GM19238 (cell line): ENCODE measurements around the gene PDGFA.

Experiments used
- DNase-seq: peaks from one replicate; pipeline ENCODE4 v3.0.0; 2011; ENCODE audit warnings: low spot score; ENCODE audit not compliant: insufficient read length

The PDGFA gene

GRCh38 chr7:491292-491957 lies 28.2 kb downstream of the PDGFA start:
- DNase-seq: no peak

- DNase-seq: no peak
These were observed 29.0 kb downstream of the PDGFA start for GRCh38 chr7:490461-491291.

DNA sequence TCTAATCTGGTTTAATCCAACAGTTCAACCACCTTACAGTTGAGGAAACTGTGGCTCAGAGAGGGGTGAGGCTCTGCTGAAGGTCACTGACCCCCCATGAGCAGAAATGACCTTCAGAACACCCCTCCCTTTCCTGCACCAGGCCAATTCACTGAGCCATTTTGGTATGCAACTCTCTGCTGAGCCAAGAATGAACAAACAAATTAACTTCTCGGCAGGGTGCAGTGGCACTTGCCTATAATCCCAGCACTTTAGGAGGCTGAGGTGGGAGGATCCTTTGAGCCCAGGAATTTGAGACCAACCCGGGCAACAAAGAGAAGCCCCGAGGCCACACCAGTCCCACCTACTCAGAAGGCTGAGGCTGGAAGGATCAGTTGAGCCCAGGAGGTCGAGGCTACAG lies 29.8 kb downstream of the PDGFA start:
- no peak for DNase-seq

DNA sequence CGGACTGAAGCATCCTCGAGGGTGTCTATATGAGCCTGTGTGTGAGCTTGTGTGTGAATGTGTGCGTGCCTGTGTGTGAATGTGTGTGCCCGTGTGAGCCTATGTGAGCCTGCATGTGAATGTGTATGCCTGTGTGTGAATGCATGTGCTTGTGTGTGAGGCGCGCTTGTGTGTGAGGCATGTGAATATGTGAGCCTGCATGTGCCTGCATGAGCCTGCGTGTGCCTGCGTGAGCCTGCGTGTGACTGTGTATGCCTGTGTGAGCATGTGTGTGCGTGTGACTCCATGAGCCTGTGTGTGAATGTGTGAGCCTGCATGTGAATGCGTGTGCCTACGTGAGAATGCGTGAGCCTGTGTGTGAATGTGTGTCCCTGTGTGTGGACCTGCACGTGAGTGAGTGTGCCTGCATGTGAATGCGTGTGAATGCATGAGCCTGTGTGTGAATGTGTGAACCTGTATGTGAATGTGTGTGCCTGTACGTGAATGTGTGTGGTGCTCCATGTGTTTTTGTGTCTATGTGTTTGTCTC lies 33.4 kb downstream of the PDGFA start:
- no peak for DNase-seq

GRCh38 chr7:485188-486081 lies 34.2 kb downstream of the PDGFA start:
- DNase-seq: no peak

DNA sequence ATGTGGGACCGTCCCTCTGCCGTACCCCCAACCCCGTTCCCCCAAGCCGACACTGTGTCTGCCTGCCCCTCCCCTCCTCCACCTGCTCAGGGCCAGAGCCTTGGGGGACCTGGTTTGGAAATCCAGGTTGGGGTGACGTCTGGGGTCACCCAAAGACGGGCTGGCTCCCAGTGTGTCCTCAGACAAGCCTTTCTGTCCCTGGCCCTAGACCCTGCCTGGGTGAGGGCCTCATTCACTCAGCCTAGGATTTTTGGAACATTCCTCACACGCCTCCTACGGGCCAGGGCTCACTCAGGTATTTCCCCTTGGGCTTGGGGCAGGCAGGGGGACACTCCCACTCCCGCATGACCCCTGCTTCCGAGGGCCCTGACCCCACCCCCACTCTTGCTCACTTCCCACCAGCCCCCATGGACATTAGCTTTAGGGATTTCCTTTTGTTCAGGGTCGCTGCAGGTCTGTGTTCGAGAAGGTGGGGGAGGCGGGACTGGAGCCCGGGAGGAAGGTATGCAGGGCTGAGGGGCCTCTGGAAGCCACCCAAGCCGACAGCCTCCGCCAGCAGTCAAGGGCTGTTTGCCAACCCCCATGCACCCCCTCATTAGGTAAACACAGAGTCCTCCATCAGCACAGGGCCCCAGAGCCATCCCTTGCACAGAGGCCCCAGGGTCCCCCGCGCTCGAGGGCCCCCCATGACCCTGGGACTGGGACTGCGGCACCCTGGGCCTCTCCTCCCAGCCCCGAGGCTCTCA lies 35.1 kb downstream of the PDGFA start:
- DNase-seq: no peak

DNA sequence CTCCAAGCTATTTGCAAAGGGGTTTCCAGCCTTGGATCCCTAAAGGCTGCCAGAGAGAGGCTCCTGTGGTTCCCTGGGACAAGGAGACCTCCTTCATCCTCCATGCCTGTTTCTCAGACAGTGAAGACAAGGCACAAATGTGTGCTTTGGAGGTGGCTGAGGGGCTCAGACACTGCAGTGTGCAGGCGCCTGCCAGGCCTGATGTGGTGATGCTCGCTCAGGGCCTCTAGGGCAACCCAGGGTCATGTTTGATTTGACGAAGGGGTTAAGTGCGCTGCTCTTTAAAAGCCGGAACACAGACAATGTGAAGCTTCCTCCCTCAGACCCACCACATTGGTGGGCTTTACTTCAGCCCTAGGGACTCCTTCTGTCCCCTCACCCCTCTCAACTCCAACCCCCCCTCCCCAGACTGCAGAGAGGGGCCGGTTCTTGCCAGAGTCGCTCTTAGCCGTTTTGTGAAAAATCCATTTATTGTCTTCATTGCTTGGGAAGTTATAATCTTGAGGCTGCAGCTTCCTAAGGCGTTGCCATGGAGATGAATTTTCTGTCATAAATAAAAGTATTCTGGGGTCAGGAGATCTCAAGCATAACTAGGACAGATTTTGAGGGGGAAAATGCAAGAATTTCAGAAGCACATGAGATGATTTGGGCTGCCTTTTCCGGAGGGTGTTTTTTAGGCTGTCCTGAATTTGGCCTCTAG lies 35.8 kb downstream of the PDGFA start:
- no peak for DNase-seq

DNA sequence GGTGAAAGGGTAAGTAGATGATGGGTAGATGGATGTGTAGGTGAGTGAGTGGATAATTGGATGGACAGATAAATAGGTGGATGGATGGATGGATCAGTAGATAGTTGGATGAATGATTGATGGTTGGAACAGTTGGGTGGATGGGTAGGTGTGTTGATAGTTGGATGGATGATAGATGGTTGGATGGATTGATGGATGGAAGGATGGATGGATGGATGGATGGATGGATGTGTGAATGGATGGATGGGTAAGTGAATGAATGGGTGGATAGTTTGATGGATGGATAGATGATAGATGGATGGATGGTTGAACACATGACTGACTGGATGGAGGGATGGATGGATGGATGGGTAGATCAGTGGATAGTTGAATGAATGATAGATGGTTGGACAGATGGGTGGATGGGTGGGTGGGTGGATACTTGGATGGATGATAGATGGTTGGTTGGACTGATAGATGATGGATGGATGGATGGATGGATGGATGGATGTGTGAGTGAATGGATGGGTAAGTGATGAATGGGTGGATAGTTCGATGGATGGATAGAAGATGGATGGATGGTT lies 37.0 kb downstream of the PDGFA start:
- no peak for DNase-seq

DNA sequence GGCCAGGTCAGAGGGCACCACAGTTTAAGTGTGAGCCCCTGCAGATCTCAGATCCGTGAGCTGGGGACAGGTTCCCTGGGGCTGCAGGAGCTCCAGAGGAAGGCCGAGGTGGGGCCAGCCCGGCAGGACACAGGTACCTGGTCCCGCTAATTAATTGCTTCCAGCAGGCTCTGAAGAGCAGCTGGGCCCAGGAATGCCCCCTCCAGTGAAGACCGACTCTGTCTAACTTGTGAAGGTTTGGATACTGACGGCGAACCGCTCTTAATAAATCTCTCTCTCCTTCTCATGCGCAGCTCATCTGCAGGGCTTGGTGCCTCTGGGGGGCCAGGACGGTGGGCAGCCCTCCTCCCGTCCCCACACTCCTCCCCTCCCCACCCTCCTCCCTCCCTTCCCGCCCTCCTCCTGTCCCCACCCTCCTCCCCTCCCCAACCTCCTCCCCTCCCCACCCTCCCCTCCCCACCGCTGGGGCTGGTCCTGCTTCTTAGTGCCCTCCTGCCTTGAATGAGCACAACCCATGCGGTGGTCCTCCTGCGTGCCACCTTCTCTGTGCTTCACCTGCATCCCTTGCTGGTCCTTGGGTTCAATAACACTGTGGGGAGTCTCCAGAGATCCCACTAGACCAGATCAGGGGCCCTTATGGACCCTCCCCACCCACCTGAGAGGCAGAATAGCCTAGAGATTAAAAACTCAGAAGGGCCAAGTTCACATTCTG lies 38.3 kb downstream of the PDGFA start:
- DNase-seq: no peak

DNA sequence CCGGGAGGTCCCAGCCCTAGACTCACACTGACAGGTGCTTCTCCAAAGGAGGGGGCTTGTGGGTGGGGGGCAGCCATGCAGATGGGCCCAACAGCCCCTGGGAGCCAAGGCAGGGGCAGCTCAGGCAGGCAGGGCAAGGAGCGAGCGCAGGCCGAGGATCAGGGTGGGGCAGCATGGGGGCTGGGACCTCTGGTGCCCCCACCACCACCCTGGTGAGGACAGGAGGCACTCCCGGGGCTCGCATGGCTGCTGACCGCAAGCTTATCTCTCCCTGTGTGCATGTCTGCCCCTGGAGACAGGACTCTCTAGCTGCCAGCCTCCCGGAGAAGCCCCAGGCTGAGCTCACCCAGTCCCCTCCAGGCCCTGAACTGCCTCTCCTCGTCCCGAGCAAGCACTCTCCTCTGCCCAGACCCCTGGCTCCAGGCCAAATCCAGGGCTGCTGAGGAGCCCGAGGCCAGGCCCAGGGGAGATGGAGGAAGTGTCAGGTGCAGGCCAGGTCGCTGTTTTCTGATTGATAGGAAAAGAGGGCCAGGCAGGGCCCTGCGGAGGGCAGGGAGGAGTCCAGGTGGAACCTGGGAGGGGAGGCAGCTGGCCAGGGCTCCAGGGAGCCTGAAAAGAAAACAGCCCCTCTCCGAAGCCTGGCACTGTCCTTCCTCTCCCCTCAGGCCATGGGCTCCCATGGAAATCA lies 39.0 kb downstream of the PDGFA start:
- no peak for DNase-seq

DNA sequence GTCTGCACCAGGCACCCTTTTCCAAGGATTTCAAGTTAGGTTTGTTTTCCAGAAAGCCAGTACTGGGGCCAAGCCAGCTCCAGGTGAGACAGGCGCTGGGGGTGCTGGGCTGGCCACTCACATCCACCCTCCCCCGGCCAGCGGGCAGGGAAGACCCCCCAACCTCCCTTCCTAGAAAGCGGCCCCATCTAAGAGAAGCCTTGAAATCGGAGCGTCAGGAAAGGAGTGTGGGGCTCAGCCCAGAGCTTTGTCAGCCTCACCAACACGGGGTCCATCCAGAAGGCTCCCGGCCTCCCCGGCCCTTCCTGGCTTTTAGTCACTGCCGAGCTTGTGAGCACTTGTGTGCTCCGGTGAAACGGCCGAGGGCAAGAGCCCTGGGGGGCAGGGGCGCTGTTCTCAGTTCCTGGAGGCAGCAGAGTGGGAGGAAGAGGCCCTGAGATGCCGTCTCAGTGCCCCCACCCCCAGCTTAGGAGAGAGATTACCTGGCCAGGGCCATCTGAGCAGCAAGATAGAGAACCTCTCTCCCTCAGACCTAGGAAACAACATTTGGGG lies 39.6 kb downstream of the PDGFA start:
- no peak for DNase-seq

- DNase-seq: no peak
These were observed 40.3 kb downstream of the PDGFA start for GRCh38 chr7:479115-479947.

DNA sequence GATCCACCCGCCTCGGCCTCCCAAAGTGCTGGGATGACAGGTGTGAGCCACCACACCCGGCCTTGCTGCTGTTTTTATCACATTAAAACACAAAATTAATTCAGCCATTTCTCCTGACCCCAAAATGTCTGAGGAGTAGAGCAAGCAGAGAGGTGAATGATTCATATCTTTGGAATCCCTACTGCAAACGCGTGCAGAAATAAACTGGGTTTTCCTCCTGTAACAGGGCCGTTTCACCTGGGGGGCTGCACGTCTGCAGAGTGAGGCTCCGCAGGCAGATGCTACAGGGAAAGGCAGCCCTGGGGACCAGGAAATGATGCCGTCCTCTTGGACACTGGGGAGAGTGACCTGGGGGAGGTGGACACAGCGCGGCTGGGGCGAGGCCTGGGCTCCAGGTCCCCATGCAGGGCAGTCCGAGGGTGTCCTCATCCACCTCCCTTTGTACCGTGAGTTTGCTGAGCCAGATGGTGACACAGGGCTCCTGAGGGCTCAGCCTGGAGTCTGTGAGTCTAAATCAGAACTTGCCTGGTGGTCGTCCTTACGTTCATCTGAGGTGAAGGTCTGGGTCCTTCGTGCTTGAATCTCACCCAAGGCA lies 41.9 kb downstream of the PDGFA start:
- DNase-seq: no peak

- DNase-seq: no peak
These were observed 42.8 kb downstream of the PDGFA start for GRCh38 chr7:476736-477360.

DNA sequence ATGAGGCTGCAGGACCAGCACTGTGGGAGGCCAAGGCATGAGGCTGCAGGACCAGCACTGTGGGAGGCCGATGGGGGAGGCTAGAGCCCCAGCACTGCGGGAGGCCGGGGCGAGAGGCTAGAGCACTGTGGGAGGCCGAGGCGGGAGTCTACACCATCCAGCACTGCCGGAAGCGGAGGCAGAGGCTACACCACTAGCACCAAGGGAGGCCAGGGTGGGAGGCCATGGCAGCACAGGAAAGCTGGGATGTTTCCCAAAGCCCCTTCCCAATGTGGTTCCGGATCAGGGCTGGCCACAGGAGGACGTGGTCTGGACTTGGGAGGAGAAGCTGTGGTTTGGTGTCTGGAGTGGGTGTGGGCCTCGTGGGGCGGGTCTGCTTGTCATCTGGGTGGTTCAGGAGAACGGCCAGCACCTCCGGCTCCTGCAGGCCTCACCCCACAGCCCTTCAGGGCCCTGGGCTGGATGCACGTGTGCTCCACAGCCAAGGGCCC lies 43.6 kb downstream of the PDGFA start:
- no peak for DNase-seq

DNA sequence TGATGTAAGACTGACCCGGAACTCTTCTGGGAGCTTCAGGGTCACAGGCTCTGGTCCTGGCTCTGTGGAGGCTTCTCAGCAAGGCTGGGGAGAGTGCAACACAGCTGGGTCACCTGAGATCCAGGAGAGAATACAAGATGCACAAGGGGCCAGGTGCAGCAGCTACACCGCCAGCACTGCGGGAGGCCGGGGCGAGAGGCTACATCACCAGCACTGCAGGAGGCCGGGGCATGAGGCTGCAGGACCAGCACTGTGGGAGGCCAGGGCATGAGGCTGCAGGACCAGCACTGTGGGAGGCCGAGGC lies 44.3 kb downstream of the PDGFA start:
- DNase-seq: no peak
